HTR-8/SVneo (cell line): ENCODE measurements around the gene GGTLC1.
A peak's percentile ranks its signal among the peaks of the same experiment; 100 is the strongest.
"Not testable (repeated sequence)": the region's sequence is repeated elsewhere in the genome, so short reads cannot be mapped to it uniquely, and the experiment has no call there.

Experiments used
- DNase-seq: peaks from one replicate; pipeline ENCODE4 v3.0.0; 2011; ENCODE audit warnings: low spot score, mixed read lengths; ENCODE audit not compliant: insufficient read length
- FAIRE-seq: peaks from 2 replicates; lab custom pipeline; 2011; peaks lifted over from hg19 to GRCh38; lab: Jason Lieb, UNC

The GGTLC1 gene

GRCh38 chr20:23995905-23996666 is 7.5 kb upstream of the GGTLC1 start:
- peak; percentile 18 for DNase-seq
- FAIRE-seq: no peak

GRCh38 chr20:23995291-23995690 is 6.7 kb upstream of the GGTLC1 start:
- FAIRE-seq, DNase-seq: not testable (repeated sequence)

- FAIRE-seq, DNase-seq: not testable (repeated sequence)
Measured at GRCh38 chr20:23994001-23994633, 5.5 kb upstream of the GGTLC1 start.

GRCh38 chr20:23993440-23993839 is 4.9 kb upstream of the GGTLC1 start:
- FAIRE-seq: not testable (repeated sequence)

GRCh38 chr20:23990296-23990695 is 1.7 kb upstream of the GGTLC1 start:
- not testable (repeated sequence) for FAIRE-seq

More at GRCh38 chr20:23993440-23993839, 4.9 kb upstream of the GGTLC1 start:
- DNase-seq: not testable (repeated sequence)

GRCh38 chr20:23988966-23989365 is 387 bp upstream of the GGTLC1 start:
- not testable (repeated sequence) for DNase-seq, FAIRE-seq

More at GRCh38 chr20:23990296-23990695, 1.7 kb upstream of the GGTLC1 start:
- DNase-seq: not testable (repeated sequence)

- DNase-seq, FAIRE-seq: not testable (repeated sequence)
Measured at GRCh38 chr20:23986716-23987115, 1.9 kb downstream of the GGTLC1 start.

GRCh38 chr20:23986310-23986709 is 2.3 kb downstream of the GGTLC1 start:
- not testable (repeated sequence) for DNase-seq, FAIRE-seq

- FAIRE-seq, DNase-seq: not testable (repeated sequence)
Measured at GRCh38 chr20:23985790-23986225, 2.8 kb downstream of the GGTLC1 start.

GRCh38 chr20:23985066-23985789 is 3.4 kb downstream of the GGTLC1 start:
- DNase-seq, FAIRE-seq: not testable (repeated sequence)

GRCh38 chr20:23984476-23985023 is 4.0 kb downstream of the GGTLC1 start:
- DNase-seq, FAIRE-seq: not testable (repeated sequence)

- DNase-seq, FAIRE-seq: not testable (repeated sequence)
Measured at GRCh38 chr20:23982112-23983018, 6.2 kb downstream of the GGTLC1 start.

GRCh38 chr20:23981526-23981925 is 7.1 kb downstream of the GGTLC1 start:
- not testable (repeated sequence) for FAIRE-seq, DNase-seq

GRCh38 chr20:23981014-23981413 is 7.6 kb downstream of the GGTLC1 start:
- DNase-seq, FAIRE-seq: not testable (repeated sequence)

GRCh38 chr20:23979899-23980811 is 8.4 kb downstream of the GGTLC1 start:
- peak; percentile 73 for FAIRE-seq
- DNase-seq: not testable (repeated sequence)

GRCh38 chr20:23979380-23979779 is 9.2 kb downstream of the GGTLC1 start:
- not testable (repeated sequence) for DNase-seq

GRCh38 chr20:23978457-23978856 is 10.1 kb downstream of the GGTLC1 start:
- not testable (repeated sequence) for DNase-seq, FAIRE-seq

More at GRCh38 chr20:23979380-23979779, 9.2 kb downstream of the GGTLC1 start:
- FAIRE-seq: not testable (repeated sequence)

- no peak for DNase-seq
- FAIRE-seq: no peak
Measured at GRCh38 chr20:23974966-23975365, 13.6 kb downstream of the GGTLC1 start.
